Esophagus squamous epithelium (tissue), 4 donors: ENCODE measurements around the gene CADM1.

ENCODE experiments used
- CTCF ChIP-seq, 6 experiments: fragments of 450-650 bp in 4 of 6; fragments of 200-600 bp in 2 of 6; sonication (generic) in 2 of 6; IDR thresholded peaks; one replicate each; pipeline ENCODE4 v1.5.1; 2016 to 2019; ENCODE audit warnings: antibody characterized with exemption in 6 of 6, mild to moderate bottlenecking in 4 of 6, moderate library complexity in 4 of 6
- POLR2A ChIP-seq, 4 donors: fragments of 450-650 bp; IDR thresholded peaks; one replicate each; pipeline ENCODE4 v1.6.1; 2017; ENCODE audit warnings: antibody characterized with exemption in 4 of 4, mild to moderate bottlenecking in 4 of 4, moderate library complexity in 3 of 4

GRCh38 chr11:115398333-115399080 is 105.7 kb downstream of the CADM1 start:
- no peak for TF ChIP-seq CTCF (IDR thresholded peaks at IDR 0.05)
- no peak for TF ChIP-seq POLR2A (IDR thresholded peaks at IDR 0.05)
